HG03558 (cell line): ENCODE measurements around the gene STARD10.

Experiments
- ATAC-seq: cut with Tn5 transposase; IDR thresholded peaks from one replicate; pipeline ENCODE4 v1.9.1; 2021; ENCODE audit warnings: moderate number of reproducible peaks; ENCODE audit not compliant: unreplicated experiment; ENCODE audit errors: extremely low read depth

The STARD10 gene

GRCh38 chr11:72768581-72768980, 25.3 kb downstream of the STARD10 start:
- ATAC-seq: no peak

- no peak for ATAC-seq
Observed at GRCh38 chr11:72767203-72768062, 26.4 kb downstream of the STARD10 start.

DNA sequence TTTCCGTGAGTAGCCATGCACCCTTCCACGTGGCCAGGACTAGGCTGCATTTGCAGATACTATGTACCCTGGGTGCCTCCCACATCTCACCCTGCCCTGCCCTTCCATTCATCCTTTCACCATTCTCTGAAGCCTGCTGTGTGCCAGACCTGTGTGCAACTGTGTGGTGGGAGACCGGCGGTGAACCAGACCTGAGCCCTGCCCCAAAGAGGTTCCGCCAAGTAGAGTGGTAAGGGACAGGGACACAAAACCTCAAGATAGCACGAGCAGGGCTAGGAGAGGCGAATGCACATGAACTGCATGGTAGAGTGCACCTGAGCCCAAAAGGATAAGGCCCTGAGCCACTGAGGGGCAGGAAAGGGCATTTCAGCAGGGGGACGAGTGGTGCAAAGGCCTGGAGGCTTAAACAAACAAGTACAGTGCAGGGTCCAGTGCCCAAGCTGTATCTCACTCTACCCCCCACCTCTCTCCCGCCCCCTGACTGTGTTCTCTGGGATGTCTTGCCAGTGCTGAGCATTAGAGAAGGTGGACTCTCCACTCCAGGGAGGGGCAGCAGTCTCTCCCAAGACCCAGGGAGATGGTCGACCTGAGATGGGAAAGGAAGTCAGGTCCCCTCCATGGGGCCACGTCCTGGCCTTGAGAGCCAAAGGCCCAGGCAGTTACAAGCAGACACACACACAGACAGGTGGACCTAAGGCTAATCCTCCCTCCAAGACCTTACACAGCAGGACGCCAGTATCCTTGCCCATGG, 27.5 kb downstream of the STARD10 start:
- ATAC-seq: no peak

DNA sequence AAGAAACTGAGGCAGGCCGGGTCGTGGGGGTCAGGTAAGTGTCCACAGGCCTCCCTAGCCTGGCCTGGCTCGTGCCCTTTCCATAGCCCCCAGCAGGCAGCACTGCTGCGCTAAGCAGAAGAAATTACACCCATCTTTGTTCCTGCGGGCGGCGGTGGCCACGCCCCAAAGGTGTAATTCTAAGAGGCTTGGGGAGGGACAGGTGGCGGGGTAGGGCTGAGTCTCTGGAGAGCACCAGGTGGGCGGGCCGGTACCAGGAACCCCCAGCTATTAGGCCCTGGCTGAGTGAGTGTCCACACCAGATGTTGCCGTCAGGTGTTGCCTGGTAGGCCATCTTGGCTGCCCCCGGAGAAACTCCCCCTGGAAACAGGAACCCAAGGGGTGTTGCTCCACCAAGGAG, 29.3 kb downstream of the STARD10 start:
- ATAC-seq: no peak

DNA sequence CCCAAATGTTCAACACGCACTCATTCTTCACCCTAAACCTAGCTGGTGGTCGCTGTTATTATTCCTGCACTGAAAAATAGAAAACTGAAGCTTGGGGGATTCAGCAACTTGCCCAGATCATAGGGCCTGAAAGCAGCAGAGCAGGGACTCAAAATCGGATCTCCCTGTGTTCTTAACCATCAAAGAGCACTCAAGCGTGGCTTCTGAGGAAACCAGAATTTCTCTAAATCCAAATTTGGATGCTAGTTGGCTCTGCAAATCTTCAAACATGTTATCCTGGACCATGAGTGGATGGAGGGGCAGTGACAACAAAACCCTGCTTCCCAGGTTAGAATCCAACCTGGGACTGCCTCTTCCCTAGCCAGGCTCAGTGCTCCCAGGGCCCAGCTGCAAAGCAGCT, 30.0 kb downstream of the STARD10 start:
- ATAC-seq: no peak

GRCh38 chr11:72762641-72763304, 31.1 kb downstream of the STARD10 start:
- ATAC-seq: no peak

DNA sequence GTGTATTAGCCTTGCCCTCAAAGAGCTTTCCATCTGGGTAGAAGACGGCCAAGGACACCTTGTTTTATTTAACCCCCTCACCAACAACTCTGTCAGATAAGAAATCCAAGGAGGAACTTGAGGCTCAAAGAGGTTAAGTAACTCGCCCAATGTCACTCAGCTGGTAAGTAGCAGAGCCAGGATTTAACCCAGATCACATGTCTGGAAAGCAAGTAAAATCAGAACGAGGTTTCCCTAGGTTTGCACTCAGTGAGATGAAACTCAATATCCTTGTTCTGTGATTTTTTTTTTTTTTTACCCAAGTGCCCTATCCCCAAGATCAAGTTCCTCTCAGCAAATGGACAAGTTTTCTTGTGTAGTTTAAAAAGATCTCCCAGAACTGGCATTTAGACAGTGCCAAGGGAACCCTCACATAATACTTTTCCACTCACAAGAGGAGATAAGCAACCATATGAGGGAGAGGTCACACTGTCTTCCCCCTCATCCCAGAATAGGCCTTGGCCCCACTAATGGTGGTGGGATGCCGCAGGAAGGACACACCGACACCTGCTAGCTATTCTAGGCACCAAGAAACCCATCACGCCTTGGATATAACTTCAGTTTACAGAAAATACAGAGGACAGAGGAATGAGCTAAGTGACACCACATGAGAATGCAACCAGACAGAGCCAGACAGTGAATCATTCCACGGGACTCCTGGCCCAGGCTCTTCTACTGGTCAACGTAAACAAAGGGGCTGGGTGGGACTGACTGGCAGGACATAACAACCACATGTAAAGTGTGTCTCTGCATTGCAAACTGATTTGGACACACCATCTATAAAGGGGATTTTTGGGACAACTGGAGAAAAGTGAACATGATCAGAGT, 33.1 kb downstream of the STARD10 start:
- ATAC-seq: no peak

DNA sequence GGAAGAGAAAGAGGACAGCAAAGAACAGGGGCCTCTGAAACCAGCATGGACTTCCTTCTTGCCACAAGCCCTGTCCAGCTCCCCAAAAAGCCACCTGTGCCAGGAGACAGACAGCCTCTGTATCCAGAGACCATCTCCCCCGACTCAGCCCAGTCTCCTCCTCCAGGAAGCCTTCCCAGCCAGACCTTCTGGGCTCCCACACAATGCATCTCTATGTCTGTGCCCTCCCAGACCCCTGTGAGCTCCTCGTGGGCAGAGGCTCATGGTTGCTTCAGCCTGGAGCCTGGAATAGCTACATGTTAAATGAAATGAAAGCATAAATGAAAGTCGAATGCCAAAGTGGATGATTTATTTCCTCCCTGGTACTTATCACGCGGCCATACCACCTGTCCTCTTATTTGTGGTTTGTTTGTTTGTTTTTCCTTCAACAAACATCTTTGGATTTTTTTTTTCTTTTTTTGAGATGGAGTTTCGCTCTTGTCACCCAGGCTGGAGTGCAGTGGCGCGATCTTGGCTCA, 34.3 kb downstream of the STARD10 start:
- no peak for ATAC-seq

DNA sequence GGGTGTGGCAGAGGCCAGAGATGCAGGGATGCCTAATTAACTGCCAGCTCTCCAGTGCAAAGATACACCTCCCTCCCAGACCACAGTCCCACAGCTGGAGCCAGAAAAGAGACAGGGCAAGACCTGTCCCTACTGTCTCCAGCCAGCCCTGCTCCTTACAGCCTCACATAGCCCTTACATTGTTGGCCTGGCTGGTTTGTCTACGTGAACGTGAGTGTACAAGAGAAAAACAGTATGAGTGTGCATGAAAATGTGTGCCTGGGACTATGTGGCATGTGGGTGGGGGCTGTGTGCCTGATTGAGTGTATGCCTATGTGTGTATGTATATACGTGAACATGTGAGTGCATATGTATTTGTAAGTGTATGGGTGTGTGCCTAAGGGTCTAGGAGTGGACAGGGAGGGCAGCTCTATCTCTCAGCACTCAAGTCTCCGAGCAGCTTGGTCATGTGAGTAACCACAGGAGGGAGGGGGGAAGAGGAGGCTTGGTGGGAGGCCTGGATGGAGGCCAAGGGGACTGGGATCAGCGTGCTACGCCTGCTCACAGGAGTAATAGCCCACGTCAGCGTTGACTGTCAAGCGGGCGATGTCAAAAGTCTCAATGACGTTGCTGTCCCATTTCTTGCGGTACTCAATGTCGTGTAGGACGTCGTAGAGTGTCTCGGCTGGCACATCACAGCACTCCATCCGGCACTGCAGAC, 35.0 kb downstream of the STARD10 start:
- no peak for ATAC-seq

DNA sequence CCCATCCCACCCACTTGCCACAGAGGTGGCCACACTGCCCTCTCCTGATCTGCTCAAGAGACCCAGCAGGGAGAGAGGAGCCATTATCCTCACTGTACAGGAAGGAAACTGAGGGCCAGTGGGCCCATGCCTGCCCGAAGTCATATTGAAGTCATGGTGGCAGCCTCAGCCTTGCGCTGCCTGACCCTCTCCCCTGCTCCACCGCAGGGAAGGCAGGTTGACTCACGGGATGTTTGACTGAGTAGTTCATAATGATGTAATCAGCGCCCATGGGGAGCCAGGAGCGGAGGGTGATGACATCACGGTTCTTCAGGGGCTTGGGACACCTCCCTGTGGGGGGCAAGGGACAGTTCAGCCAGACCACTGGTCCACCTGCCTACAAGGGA, 35.5 kb downstream of the STARD10 start:
- ATAC-seq: no peak

- ATAC-seq: no peak
Observed at GRCh38 chr11:72755713-72756285, 38.0 kb downstream of the STARD10 start.

- ATAC-seq: no peak
Observed at GRCh38 chr11:72754544-72755155, 39.2 kb downstream of the STARD10 start.

DNA sequence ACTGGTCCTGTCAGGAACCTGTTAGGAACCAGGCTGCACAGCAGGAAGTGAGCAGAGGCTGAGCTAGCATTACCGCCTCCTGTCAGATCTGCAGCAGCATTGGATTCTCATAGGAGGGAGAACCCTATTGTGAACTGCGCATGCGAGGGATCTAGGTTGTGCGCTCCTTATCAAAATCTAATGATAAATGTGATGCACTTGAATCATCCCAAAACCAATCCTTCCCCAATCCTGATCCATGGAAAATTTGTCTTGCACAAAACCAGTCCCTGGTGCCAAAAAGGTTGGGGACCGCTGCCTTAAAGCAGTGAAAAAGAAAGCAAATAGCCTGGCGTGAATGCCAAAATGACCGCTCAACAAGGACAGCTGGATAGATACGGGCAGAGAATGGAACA, 39.7 kb downstream of the STARD10 start:
- ATAC-seq: no peak

DNA sequence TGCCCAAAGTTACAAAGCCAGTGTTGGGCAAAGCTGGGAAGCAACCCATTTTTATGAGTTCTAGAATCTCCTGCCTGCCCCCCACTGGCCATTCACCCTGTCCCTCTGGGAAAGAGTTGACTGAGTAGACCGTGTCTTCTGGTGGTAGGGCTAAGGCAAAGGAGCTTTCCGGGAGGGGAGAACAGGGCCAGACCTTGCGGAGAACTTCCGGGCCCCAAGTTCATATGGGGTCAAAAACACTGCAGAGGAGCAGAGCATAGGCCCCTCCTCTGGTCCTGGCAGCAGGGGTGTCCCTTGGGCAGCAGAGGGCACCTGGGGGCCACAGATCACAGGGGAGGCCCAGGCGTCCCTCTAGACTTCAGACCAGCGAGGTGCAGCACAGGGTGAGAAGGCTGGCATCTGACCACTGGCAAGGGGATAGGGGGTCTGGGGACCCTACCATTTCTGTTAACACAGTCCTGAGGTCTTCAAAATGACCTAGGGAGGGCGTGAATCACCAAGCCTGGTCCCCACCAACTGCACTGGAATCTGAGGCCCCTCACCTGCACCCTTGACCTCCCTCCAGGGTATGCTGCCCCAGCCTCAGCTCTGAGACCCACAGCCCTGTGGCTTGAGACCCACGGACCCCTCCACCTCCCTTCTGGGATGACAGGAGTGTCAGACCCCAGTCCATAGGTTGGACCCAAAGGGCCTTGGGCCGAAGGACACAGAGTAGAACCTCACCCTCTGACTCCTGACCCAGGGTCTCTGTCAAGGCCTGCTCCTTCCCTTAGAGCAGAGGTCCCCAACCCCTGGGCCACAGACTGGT, 40.3 kb downstream of the STARD10 start:
- ATAC-seq: no peak

DNA sequence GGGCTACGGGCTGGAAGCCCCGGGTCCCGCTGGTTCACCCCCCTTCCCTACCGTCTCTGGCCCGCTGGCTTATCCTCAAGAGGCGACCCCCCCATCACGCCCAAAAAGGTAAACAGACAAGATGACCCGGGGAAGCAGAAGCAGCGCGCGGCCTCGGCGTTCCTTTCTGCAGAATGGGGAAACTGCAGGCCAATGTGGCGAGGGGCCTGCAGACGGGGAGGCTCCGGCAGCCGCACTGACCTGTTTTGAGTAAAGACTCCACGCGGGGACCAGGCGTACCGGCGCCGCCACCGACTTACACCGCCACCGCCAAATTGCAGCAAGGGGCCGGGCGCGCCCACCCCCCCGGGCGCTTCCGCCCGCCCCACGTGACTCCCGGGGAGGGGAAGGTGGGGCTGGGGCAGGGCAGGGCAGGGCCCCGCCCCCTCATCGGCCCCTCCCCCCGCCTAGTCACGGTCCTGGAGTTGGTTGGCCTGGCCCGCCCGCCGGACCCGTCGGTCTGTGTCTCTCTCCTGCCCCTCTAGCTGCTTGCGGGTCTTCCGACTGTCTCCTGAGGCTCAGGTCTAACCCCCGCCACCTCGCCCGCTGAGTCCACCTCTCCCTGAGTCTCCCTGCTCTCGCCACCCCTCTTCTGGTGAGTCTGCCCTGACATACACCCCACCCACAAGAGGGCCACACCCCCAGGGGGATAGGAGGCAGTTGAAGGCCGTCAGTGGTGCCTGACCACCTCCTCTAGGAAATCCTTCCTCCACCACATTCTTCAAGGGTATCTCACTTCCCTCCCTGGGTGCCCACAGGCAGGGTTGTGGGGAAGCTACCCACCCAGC, 41.5 kb downstream of the STARD10 start, which contains the start of gene ARAP1:
TSS of gene ARAP1 (minus strand) at position 321 of the 827 bp plus-strand sequence. CDS start 25,280 bp downstream, outside the sequence.
- ATAC-seq: no peak

DNA sequence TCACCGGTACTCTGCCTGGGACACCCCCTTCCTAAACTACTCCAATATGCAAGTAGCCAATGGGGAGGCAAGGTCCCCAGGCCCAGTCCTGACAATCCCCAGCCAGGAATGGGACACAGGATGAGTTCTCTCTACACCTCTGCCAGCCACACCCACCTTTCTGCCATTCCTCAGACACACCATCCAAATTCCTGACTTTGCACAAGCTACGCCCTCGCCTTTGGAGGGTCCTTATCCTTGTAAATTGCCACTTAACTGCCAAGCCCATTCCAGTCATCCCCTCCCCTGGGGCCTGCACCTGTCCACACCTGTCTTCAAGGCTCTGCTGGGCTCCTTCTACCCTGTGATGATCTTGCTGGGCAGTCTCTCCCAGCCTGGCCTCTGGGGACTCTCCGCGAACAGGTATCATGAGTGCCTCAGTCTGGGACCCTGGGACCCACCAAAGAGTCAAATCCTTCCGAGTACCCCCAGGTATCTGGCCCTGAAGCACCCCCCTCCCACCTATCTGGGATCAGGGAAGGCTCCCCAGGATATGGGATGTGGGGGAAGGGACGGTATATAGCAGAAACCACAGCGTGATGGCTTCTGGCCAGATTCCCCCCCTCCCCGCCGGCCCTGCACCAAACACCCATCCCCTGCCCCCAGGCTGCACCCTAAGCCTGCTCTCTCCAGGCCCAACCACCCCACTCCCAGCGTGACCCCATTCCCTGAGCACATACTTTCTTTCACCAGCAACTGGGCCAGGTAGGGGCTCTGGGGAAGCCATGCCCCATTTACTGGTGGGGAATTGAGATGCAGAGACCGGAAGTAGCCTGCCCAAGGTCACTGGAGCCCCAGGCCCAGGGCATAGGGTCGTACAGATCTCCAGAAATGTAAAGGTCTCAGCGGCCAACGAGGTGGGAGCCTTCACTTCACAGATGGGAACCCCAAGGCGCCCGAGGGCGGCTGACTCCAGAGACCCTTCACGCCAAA, 42.4 kb downstream of the STARD10 start:
- ATAC-seq: no peak
